HG03432 (cell line): ENCODE data around the gene UBTD2.
"Not testable (repeated sequence)": the region's sequence is repeated elsewhere in the genome, so short reads cannot be mapped to it uniquely, and the experiment has no call there.

Experiments
- ATAC-seq: cut with Tn5 transposase; IDR thresholded peaks from one replicate; pipeline ENCODE4 v1.9.1; 2021; ENCODE audit warnings: mild to moderate bottlenecking, moderate library complexity; ENCODE audit not compliant: unreplicated experiment

UBTD2 gene

GRCh38 chr5:172293054-172293744, 9.6 kb upstream of the UBTD2 start:
- ATAC-seq = peak; percentile 95

- ATAC-seq = not testable (repeated sequence)
Observed at GRCh38 chr5:172291837-172292236, 8.3 kb upstream of the UBTD2 start.

GRCh38 chr5:172288465-172288864, 4.9 kb upstream of the UBTD2 start:
- ATAC-seq = no peak

GRCh38 chr5:172287140-172287539, 3.6 kb upstream of the UBTD2 start:
- not testable (repeated sequence) for ATAC-seq

GRCh38 chr5:172285226-172286143, 1.9 kb upstream of the UBTD2 start:
- ATAC-seq = no peak

- no peak for ATAC-seq
Observed at GRCh38 chr5:172284611-172284980, 1.0 kb upstream of the UBTD2 start.

GRCh38 chr5:172283862-172284610, 472 bp upstream of the UBTD2 start:
- peak; percentile 89 for ATAC-seq

- no peak for ATAC-seq
Observed at GRCh38 chr5:172282272-172283019, 1.1 kb downstream of the UBTD2 start.

GRCh38 chr5:172281346-172281745, 2.2 kb downstream of the UBTD2 start:
- ATAC-seq = no peak

GRCh38 chr5:172280929-172281328, 2.6 kb downstream of the UBTD2 start:
- no peak for ATAC-seq

GRCh38 chr5:172280317-172280716, 3.2 kb downstream of the UBTD2 start:
- no peak for ATAC-seq

- no peak for ATAC-seq
Observed at GRCh38 chr5:172278356-172278755, 5.2 kb downstream of the UBTD2 start.

- no peak for ATAC-seq
Observed at GRCh38 chr5:172276214-172276613, 7.3 kb downstream of the UBTD2 start.

- peak; percentile 74 for ATAC-seq
Observed at GRCh38 chr5:172274951-172275753, 8.4 kb downstream of the UBTD2 start.

GRCh38 chr5:172267943-172268342, 15.6 kb downstream of the UBTD2 start:
- no peak for ATAC-seq

- ATAC-seq = no peak
Observed at GRCh38 chr5:172266676-172267092, 16.9 kb downstream of the UBTD2 start.

- ATAC-seq = no peak
Observed at GRCh38 chr5:172266071-172266675, 17.4 kb downstream of the UBTD2 start.

GRCh38 chr5:172264815-172265395, 18.7 kb downstream of the UBTD2 start:
- ATAC-seq = no peak

- no peak for ATAC-seq
Observed at GRCh38 chr5:172255444-172255843, 28.1 kb downstream of the UBTD2 start.
